Endometrial microvascular endothelial cells (primary cell): Measurements from ENCODE around the gene TRAF6. TPM values are rescaled to one million over a fixed set of nuclear protein-coding genes. Genes with fewer than 3 reads are reported as not detected.

Experiments used
- in situ Hi-C: cut with HindIII; loops from 2 replicates; pipeline ENCODE4 v1.10.0; 2017; ENCODE audit warnings: low sequenced_read_pairs, low pct_unique_long_range_greater_than_20kb; ENCODE audit errors: inconsistent ontology term
- total RNA-seq: library from RNA; depleted of rRNA; stranded (reverse); fragments of >200 nt; gene quantifications from one replicate; pipeline ENCODE4 v1.2.3, GENCODE V29; 2015; ENCODE audit errors: inconsistent ontology term

Gene TRAF6
- total RNA-seq, 1 donor from 2014 or later = 9.4 TPM

DNA sequence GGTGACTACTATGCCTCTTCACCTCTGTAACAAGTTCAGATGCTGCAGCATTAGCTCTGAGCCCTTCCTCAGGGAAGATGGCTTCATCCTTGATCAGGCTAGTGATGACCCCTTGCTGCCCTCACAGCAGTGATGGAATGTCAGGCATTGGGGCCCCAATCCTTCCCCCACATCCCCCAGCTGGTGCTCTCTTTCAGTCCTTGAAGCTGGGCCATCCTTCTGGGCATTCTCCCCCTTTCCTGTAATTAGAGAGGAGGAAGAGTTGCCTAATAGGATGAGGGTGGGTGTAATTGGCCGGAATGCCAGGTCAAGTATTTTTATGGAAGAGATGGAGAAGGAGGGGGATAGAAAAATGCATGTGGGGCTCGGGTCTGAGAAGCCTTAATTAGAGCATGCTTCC, 62.6 kb downstream of the TRAF6 start:
- in situ Hi-C loops = no loop called here

DNA sequence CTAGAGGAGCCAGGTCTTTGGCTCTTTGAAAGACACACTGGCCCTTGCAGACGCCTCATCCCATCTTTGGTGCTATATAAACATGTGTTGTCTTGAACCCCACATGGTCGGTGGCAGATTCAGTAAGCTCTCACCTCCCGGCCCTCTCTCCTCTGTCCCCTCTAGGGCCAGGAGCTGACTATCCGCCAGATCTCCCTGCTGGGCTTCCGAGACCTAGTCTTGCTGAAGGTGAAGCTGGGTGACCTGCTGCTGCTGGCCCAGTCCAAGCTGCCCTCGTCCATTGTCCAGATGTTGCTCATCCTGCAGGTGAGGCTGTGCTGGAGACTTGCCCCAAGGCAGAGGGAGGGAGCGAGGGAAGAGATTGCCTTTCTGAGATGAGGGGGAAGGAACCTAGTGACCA, 63.9 kb downstream of the TRAF6 start:
- in situ Hi-C loops = no loop called here

DNA sequence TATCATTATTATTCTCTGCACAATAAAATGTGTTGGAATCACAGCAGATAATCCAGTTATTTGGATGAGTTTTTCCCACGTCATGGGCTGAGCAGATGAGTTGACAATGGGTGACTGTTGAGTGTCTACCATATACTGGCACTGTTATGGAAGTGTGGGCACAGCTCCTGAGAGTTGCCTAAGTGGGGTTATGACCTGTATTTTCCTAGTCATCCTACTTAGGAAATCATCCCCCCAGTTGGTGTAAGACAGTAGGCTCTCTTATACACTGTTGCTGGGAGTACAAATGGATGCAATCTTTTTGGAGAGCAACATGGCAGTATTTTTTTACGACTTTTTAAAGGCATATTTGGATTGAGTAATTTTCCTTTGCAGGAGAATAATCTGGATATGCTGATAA, 66.4 kb downstream of the TRAF6 start:
- in situ Hi-C loops = no loop called here

DNA sequence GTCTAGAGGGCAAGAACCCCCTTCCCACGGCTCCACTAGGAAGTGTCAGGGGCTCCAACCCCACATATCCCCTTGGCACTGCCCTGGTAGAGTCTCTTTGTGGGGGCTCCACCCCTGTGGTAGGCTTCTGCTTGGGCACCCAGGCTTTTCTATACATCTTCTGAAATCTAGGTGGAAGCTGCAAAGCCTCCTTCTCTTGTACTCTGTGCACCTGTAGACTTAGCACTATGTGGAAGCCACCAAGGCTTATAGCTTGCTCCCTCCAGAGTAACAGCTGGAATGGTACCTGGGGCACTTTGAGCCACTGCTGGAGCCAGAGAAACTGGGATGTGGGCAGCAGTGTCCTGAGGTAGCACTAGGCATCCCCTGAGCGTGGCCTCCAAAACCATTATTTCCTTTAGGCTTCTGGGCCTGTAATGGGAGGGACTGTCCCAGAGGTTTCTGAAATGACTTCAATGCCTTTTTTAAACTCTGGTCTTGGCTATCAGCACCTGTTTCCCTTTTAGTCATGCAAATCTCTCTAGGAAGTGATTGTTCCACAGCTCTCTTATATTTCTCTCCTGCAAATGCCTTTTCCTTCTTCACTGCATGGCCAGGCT, 68.4 kb downstream of the TRAF6 start:
- in situ Hi-C loops = no loop called here

DNA sequence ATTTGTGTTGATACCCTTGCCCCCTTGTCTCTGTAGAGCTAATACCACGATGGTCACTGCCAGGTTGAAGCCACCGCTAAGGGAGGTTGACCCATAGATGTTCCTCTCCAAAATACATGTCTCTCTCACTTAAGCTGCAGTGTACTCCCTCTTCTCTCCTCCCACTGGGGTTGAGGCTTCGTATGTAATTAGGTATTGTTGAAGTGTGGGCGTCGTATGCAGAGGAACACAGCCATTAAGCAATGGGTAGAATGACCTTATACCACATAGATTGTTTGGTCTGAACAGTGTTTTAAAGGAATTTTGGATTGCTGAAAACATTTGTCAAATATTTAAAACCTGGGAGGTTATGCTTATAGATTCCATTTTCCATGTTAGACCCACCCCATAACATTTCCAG, 71.9 kb downstream of the TRAF6 start:
- in situ Hi-C loops = no loop called here

DNA sequence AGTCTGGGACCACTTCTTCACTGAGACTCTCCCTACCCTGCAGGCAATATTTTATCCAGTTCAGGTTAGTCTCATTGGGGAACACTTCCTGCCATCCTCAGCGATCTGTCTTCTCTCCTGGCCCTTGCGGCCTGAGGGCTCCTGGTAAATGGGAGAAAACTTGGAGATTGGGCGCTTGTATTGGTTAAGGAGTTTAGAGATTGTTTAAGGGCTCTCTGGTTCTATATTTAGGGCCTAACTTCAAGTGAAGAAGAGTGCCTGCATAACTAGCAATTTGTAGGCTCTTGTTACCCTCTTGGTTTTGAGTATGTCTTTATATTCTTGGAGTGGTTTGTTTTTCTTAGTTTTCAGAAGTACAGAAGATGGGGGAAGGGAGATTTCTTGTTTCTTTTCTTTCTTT, 72.7 kb downstream of the TRAF6 start:
- in situ Hi-C loops = no loop called here

Other genes starting within 250 kb of the TRAF6 start
- 89.1 TPM for gene COMMD9, start 220.8 kb downstream of the TRAF6 start, total RNA-seq
- gene PRR5L, start 214.0 kb downstream of the TRAF6 start, total RNA-seq = 25.6 TPM
- 1.3 TPM for gene RAG1, start 57.7 kb upstream of the TRAF6 start, total RNA-seq
- 38.7 TPM for gene IFTAP, start 84.2 kb upstream of the TRAF6 start, total RNA-seq
- not detected for gene RAG2, start 88.0 kb upstream of the TRAF6 start, total RNA-seq